ENCODE measurements around the gene HNRNPU.

The HNRNPU gene

GRCh38 chr1:244846653-244847052, 17.7 kb downstream of the HNRNPU start:
- Histone ChIP-seq H3K4me1 (no peaks in the 10 kb centered on the region), H3K4me3 (ENCODE audit: low read depth, low read length) (no peak overlapping the region), H3K27ac (no peak overlapping the region), H3K4me2 (ENCODE audit: low read length) (no peak overlapping the region), H3K36me3 (ENCODE audit: control insufficient read depth, insufficient read depth, low read length) (no peaks in the 10 kb centered on the region), H3K9ac (no peak overlapping the region), H2AFZ (no peak overlapping the region), H3K27me3 (ENCODE audit: control insufficient read depth, insufficient read depth, low read length) (no peaks in the 10 kb centered on the region), H3K9me3 (ENCODE audit: control insufficient read depth, low read length) (no peaks in the 10 kb centered on the region), H3K79me2 (no peaks in the 10 kb centered on the region)
- TF ChIP-seq, protein P1, sequence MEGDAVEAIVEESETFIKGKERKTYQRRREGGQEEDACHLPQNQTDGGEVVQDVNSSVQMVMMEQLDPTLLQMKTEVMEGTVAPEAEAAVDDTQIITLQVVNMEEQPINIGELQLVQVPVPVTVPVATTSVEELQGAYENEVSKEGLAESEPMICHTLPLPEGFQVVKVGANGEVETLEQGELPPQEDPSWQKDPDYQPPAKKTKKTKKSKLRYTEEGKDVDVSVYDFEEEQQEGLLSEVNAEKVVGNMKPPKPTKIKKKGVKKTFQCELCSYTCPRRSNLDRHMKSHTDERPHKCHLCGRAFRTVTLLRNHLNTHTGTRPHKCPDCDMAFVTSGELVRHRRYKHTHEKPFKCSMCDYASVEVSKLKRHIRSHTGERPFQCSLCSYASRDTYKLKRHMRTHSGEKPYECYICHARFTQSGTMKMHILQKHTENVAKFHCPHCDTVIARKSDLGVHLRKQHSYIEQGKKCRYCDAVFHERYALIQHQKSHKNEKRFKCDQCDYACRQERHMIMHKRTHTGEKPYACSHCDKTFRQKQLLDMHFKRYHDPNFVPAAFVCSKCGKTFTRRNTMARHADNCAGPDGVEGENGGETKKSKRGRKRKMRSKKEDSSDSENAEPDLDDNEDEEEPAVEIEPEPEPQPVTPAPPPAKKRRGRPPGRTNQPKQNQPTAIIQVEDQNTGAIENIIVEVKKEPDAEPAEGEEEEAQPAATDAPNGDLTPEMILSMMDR (IDR thresholded peaks at IDR 0.05), result no peak

DNA sequence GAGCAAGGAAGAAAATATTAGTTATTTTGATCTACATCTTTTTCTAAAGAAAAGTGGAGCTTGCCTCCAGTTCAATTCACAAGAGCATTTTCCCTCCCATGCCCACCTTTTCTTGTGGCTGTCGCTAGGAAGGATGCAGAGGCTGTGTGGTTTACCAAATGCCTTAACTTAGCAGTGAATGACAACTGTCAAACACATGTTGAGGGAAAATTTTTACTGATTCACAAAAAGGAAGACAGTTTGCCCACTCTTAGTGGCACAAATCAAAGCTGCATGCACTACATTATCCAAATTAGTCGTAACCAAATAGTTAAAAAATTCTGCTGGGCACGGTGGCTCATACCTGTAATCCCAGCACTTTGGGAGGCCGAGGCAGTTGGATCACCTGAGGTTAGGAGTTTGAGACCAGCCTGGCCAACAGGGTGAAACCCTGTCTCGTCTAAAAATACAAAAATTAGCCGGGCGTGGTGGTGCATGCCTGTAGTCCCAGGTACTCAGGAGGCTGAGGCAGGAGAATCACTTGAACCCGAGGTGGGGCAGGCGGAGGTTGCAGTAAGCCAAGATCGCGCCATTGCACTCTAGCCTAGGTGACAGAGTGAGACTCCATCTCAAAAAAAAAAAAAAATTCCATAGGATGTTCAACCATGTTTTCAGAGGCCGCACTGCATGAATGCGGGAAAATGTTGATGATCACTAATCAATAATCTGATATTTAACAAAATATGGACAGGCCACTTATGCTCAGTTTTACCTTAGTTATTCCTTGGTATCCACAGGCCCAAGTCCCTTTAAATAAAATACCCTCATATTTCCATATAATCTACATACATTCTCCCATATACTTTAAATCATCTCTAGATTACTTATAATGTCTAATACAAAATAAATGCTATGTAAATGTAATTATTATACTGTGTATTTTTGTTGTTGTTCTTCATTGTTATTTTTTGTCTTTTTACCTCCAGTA, 19.9 kb downstream of the HNRNPU start:
- Histone ChIP-seq H3K4me1 (no peaks in the 10 kb centered on the region), H3K27me3 (ENCODE audit: control insufficient read depth, insufficient read depth, low read length) (no peaks in the 10 kb centered on the region), H3K36me3 (ENCODE audit: control insufficient read depth, insufficient read depth, low read length) (no peaks in the 10 kb centered on the region), H3K4me3 (ENCODE audit: low read depth, low read length) (no peak overlapping the region), H3K27ac (no peak overlapping the region), H2AFZ (no peak overlapping the region), H3K9ac (no peak overlapping the region), H3K9me3 (ENCODE audit: control insufficient read depth, low read length) (no peaks in the 10 kb centered on the region), H3K4me2 (ENCODE audit: low read length) (no peak overlapping the region), H3K79me2 (no peaks in the 10 kb centered on the region)
- TF ChIP-seq, protein P1 (IDR thresholded peaks at IDR 0.05), result no peak

DNA sequence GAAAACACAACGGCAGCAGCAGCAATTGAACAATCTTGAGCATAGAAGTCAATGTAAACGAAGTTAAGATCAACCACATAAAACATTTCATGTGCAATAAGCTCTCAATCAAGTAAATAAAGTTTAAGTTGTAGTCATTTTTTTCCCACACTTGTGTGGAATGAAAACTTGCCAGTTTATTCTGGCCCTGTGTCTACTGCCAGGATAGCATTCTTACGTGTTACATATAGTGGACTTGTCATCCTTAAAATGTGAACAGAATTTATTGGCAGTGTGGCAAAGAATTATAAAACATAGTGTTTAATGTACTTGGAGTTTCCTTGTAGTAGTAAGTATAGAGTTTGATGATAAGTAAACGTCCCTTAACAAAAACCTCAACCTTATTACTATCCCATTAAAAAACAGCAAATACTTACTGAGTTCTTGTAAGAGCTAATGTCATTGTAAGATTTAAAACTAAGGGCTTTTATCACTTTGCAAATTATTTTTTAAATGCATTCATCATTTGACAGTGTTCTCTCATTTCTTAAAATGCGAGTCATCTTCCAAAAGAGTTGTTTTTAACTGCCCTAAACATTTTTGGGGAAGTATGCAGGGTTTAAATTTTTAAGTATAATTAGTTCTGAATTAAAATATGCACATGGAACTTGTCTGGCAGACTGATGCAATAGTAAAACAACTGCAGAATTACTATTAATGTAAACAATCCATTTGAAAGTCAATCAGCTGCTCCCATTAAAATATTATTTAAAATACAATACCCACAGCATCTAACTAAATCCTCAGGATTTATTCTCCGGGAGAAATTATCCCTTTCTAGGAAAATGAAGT, 21.0 kb downstream of the HNRNPU start:
- no peaks in the 10 kb centered on the region for H3K9me3 ChIP-seq (ENCODE audit: control insufficient read depth, low read length)
- no peak overlapping the region for H3K4me3 ChIP-seq (ENCODE audit: low read depth, low read length)
- H2AFZ ChIP-seq, result no peak overlapping the region
- H3K4me2 ChIP-seq (ENCODE audit: low read length), result no peak overlapping the region
- no peak overlapping the region for H3K27ac ChIP-seq
- no peaks in the 10 kb centered on the region for H3K36me3 ChIP-seq (ENCODE audit: control insufficient read depth, insufficient read depth, low read length)
- TF ChIP-seq, protein P1 (IDR thresholded peaks at IDR 0.05), result no peak
- H3K9ac ChIP-seq, result no peak overlapping the region
- no peaks in the 10 kb centered on the region for H3K27me3 ChIP-seq (ENCODE audit: control insufficient read depth, insufficient read depth, low read length)
- no peaks in the 10 kb centered on the region for H3K79me2 ChIP-seq
- no peaks in the 10 kb centered on the region for H3K4me1 ChIP-seq

GRCh38 chr1:244841273-244841927, 22.9 kb downstream of the HNRNPU start:
- Histone ChIP-seq H3K27ac (no peak overlapping the region), H3K79me2 (no peaks in the 10 kb centered on the region), H3K36me3 (ENCODE audit: control insufficient read depth, insufficient read depth, low read length) (no peaks in the 10 kb centered on the region), H3K4me2 (ENCODE audit: low read length) (no peak overlapping the region), H3K27me3 (ENCODE audit: control insufficient read depth, insufficient read depth, low read length) (no peaks in the 10 kb centered on the region), H2AFZ (no peak overlapping the region), H3K9ac (no peak overlapping the region), H3K4me1 (peaks cover 3% of the 10 kb centered on the region), H3K9me3 (ENCODE audit: control insufficient read depth, low read length) (no peaks in the 10 kb centered on the region), H3K4me3 (ENCODE audit: low read depth, low read length) (no peak overlapping the region)
- TF ChIP-seq, protein P1 (IDR thresholded peaks at IDR 0.05), result no peak
